Bone marrow (tissue), 2 donors: ENCODE data around the gene GLS2.
"Not testable (repeated sequence)": the region's sequence is repeated elsewhere in the genome, so short reads cannot be mapped to it uniquely, and the experiment has no call there.

ENCODE experiments used
- DNase-seq, 2 donors: peaks; one replicate each; lab custom pipeline; 2025; lab: John Stamatoyannopoulos, UW

The GLS2 gene

GRCh38 chr12:56490360-56490759 is 2.4 kb upstream of the GLS2 start:
- no peak for DNase-seq

- no peak for DNase-seq
These were observed 417 bp downstream of the GLS2 start for GRCh38 chr12:56487448-56488040.

GRCh38 chr12:56486694-56487093 is 1.3 kb downstream of the GLS2 start:
- DNase-seq, result no peak

GRCh38 chr12:56484566-56484965 is 3.4 kb downstream of the GLS2 start:
- DNase-seq, result no peak

- DNase-seq, result no peak
These were observed 8.3 kb downstream of the GLS2 start for GRCh38 chr12:56479625-56480024.

- DNase-seq, result no peak
These were observed 10.3 kb downstream of the GLS2 start for GRCh38 chr12:56477521-56478225.

GRCh38 chr12:56476972-56477432 is 11.0 kb downstream of the GLS2 start:
- DNase-seq, result no peak

GRCh38 chr12:56476143-56476542 is 11.8 kb downstream of the GLS2 start:
- DNase-seq, result no peak

- DNase-seq, result no peak
These were observed 13.6 kb downstream of the GLS2 start for GRCh38 chr12:56474389-56474788.

GRCh38 chr12:56469007-56469930 is 18.7 kb downstream of the GLS2 start:
- no peak for DNase-seq

- peak; percentile 71 to 87 for DNase-seq
These were observed 19.6 kb downstream of the GLS2 start, which contains the start of gene SPRYD4 for GRCh38 chr12:56468216-56469006. Gene SPRYD4 (plus strand): TSS chr12:56468578. CDS start chr12:56468592, 14 bp downstream.

GRCh38 chr12:56462565-56462964 is 25.4 kb downstream of the GLS2 start:
- DNase-seq, result no peak

- no peak for DNase-seq
These were observed 26.5 kb downstream of the GLS2 start for GRCh38 chr12:56461235-56462159.

- no peak for DNase-seq
These were observed 30.1 kb downstream of the GLS2 start for GRCh38 chr12:56457817-56458216.

GRCh38 chr12:56454557-56454956 is 33.4 kb downstream of the GLS2 start, which contains the start of gene MIP:
Gene MIP (minus strand): TSS chr12:56454657. CDS start chr12:56454613, 44 bp downstream.
- DNase-seq, result no peak

- no peak for DNase-seq
These were observed 36.8 kb downstream of the GLS2 start for GRCh38 chr12:56451147-56451546.

- no peak for DNase-seq
These were observed 37.7 kb downstream of the GLS2 start for GRCh38 chr12:56450241-56450640.

- DNase-seq, result no peak
These were observed 38.4 kb downstream of the GLS2 start for GRCh38 chr12:56449622-56449984.

GRCh38 chr12:56448860-56449621 is 38.9 kb downstream of the GLS2 start, which contains the start of gene TIMELESS:
Gene TIMELESS (minus strand): TSS chr12:56449426. CDS start chr12:56434170, 15,256 bp downstream.
- DNase-seq, result peak; percentile 90 to 99

GRCh38 chr12:56443208-56443607 is 44.8 kb downstream of the GLS2 start:
- DNase-seq, result not testable (repeated sequence)
